Transverse colon (tissue), 4 donors: ENCODE data around the gene RPLP1. TPM values are rescaled to one million over a fixed set of nuclear protein-coding genes. Genes with fewer than 3 reads are reported as not detected.
"Not testable (repeated sequence)": the region's sequence is repeated elsewhere in the genome, so short reads cannot be mapped to it uniquely, and the experiment has no call there.

ENCODE experiments used
- DNase-seq: peaks from one replicate; pipeline ENCODE4 v3.0.0-alpha.2; 2019
- H3K27ac ChIP-seq, 4 donors: fragments of 200-600 bp; sonication (generic); 2 replicates each; pipeline ENCODE4 v1.5.1; 2016 to 2018; ENCODE audit warnings: inconsistent platforms in 4 of 4
- H3K27me3 ChIP-seq: fragments of 200-600 bp; sonication (generic); 2 replicates; pipeline ENCODE4 v1.5.1; 2017; ENCODE audit warnings: inconsistent platforms
- H3K36me3 ChIP-seq, 4 donors: fragments of 200-600 bp; sonication (generic); 2 replicates each; pipeline ENCODE4 v1.5.1; 2017 to 2019; ENCODE audit warnings: inconsistent platforms in 4 of 4
- H3K4me1 ChIP-seq, 4 donors: fragments of 200-600 bp; sonication (generic); 2 replicates each; pipeline ENCODE4 v1.5.1; 2017 to 2020; ENCODE audit warnings: inconsistent platforms in 4 of 4
- H3K4me3 ChIP-seq, 4 donors: fragments of 200-600 bp; sonication (generic); 1 replicate in 1 of 4; 2 replicates in 3 of 4; pipeline versions ENCODE4 v1.5.1 to v1.6.1; 2017 to 2019; ENCODE audit warnings: inconsistent platforms in 4 of 4
- H3K9me3 ChIP-seq, 2 donors: fragments of 200-600 bp; sonication (generic); 2 replicates each; pipeline ENCODE4 v1.5.1; 2017 to 2019; ENCODE audit warnings: inconsistent platforms in 2 of 2
- CTCF ChIP-seq, 5 experiments: fragments of 200-600 bp in 3 of 5; fragments of 450-650 bp in 2 of 5; sonication (generic) in 3 of 5; IDR thresholded peaks; 1 replicate in 2 of 5; 2 replicates in 3 of 5; pipeline ENCODE4 v1.5.1; 2016 to 2017; ENCODE audit warnings: antibody characterized with exemption in 5 of 5, inconsistent platforms in 3 of 5, mild to moderate bottlenecking in 2 of 5, moderate library complexity in 1 of 5
- EP300 ChIP-seq: sonication (generic); formaldehyde crosslinking; IDR thresholded peaks from one replicate; pipeline ENCODE4 v1.6.1; 2017; ENCODE audit warnings: antibody characterized with exemption, low read depth
- POLR2A ChIP-seq: fragments of 450-650 bp; IDR thresholded peaks from one replicate; pipeline ENCODE4 v1.6.1; 2016; ENCODE audit warnings: antibody characterized with exemption, mild to moderate bottlenecking, moderate library complexity
- POLR2AphosphoS5 ChIP-seq, 3 donors: sonication (generic); formaldehyde crosslinking; IDR thresholded peaks; one replicate each; pipeline ENCODE4 v1.6.1; 2016; ENCODE audit warnings: antibody characterized with exemption in 3 of 3
- WGBS, 2 donors: methylation state at CpG; one replicate each; pipeline ENCODE4 v1.1.5; 2018; ENCODE audit warnings: low coverage in 1 of 2; 5-methylcytosine and 5-hydroxymethylcytosine counted together
- in situ Hi-C, 4 donors: fragments of 200-750 bp; cut with MboI; loops; one replicate each; pipeline versions ENCODE4 v1.15.0 to v1.15.1; 2017; ENCODE audit warnings: low sequenced_read_pairs in 3 of 4, low pct_ligation_motif_present in 1 of 4, low pct_unique_long_range_greater_than_20kb in 1 of 4
- intact Hi-C: fragments of 100-400 bp; cut with DNase I; formaldehyde crosslinking; loops from one replicate; pipeline ENCODE4 v1.15.1; 2023; ENCODE audit warnings: low total_unique reads
- total RNA-seq, 4 donors: library from RNA; depleted of rRNA; stranded (reverse); fragments of >200 nt; gene quantifications; one replicate each; pipeline ENCODE4 v1.1.0, GENCODE V29; 2016

RPLP1 gene
- total RNA-seq, 4 donors from 2014 or later = 279 to 742 (median 450) TPM

GRCh38 chr15:69439623-69440022 is 13.0 kb upstream of the RPLP1 start:
- Histone ChIP-seq H3K4me3 (no peak overlapping the region), H3K4me1 (no peaks in the 10 kb centered on the region), H3K27ac (no peak overlapping the region), H3K36me3 (peaks cover 0 to 5% (median 0%) of the 10 kb centered on the region in 4 donors), H3K27me3 (no peaks in the 10 kb centered on the region), H3K9me3 (no peaks in the 10 kb centered on the region)
- intact Hi-C loops = no loop called here
- WGBS, 2 donors = 84 to 91% methylated on average over 4 of the region's 4 CpGs
- DNase-seq = no peak
- in situ Hi-C loops = no loop called here
- no peak for TF ChIP-seq CTCF (IDR thresholded peaks at IDR 0.05)
- TF ChIP-seq POLR2A = no peak
- TF ChIP-seq EP300 = no peak
- TF ChIP-seq POLR2AphosphoS5 (IDR thresholded peaks at IDR 0.05) = no peak

GRCh38 chr15:69443032-69443611 is 9.5 kb upstream of the RPLP1 start:
- H3K27me3 ChIP-seq = no peaks in the 10 kb centered on the region
- H3K36me3 ChIP-seq = no peaks in the 10 kb centered on the region
- no peak overlapping the region for H3K27ac ChIP-seq
- intact Hi-C loops = no loop called here
- no peak overlapping the region for H3K4me3 ChIP-seq
- H3K4me1 ChIP-seq = no peaks in the 10 kb centered on the region
- no peaks in the 10 kb centered on the region for H3K9me3 ChIP-seq
- 40 to 74% methylated on average over 2 to 5 of the region's 5 CpGs for WGBS, 2 donors
- DNase-seq = no peak
- TF ChIP-seq POLR2AphosphoS5 (IDR thresholded peaks at IDR 0.05) = no peak
- TF ChIP-seq EP300 = no peak
- TF ChIP-seq CTCF (IDR thresholded peaks at IDR 0.05) = no peak
- no peak for TF ChIP-seq POLR2A
- in situ Hi-C loops = no loop called here

- no peaks in the 10 kb centered on the region for H3K36me3 ChIP-seq
- no peaks in the 10 kb centered on the region for H3K9me3 ChIP-seq
- no peak overlapping the region for H3K27ac ChIP-seq
- H3K4me3 ChIP-seq = no peak overlapping the region
- in situ Hi-C loops (no loop called here), intact Hi-C loops (no loop called here)
- WGBS, 2 donors = 95 to 97% methylated on average over 7 of the region's 7 CpGs
- DNase-seq = no peak
- no peaks in the 10 kb centered on the region for H3K27me3 ChIP-seq
- no peaks in the 10 kb centered on the region for H3K4me1 ChIP-seq
- TF ChIP-seq EP300 (no peak), CTCF (IDR thresholded peaks at IDR 0.05) (no peak), POLR2AphosphoS5 (IDR thresholded peaks at IDR 0.05) (no peak), POLR2A (no peak)
These were observed 7.9 kb upstream of the RPLP1 start for GRCh38 chr15:69444686-69445085.

- 60 to 65% methylated on average over 1 to 2 of the region's 2 CpGs for WGBS, 2 donors
- Histone ChIP-seq H3K27ac (no peak overlapping the region), H3K9me3 (no peaks in the 10 kb centered on the region), H3K27me3 (no peaks in the 10 kb centered on the region), H3K4me1 (peaks cover 0 to 6% (median 1%) of the 10 kb centered on the region in 4 donors), H3K36me3 (no peaks in the 10 kb centered on the region), H3K4me3 (no peak overlapping the region)
- no peak for TF ChIP-seq EP300
- TF ChIP-seq CTCF (IDR thresholded peaks at IDR 0.05) = no peak
- no peak for TF ChIP-seq POLR2A
- TF ChIP-seq POLR2AphosphoS5 (IDR thresholded peaks at IDR 0.05) = no peak
- intact Hi-C loops (no loop called here), in situ Hi-C loops (no loop called here)
- no peak for DNase-seq
These were observed 5.7 kb upstream of the RPLP1 start for GRCh38 chr15:69446953-69447352.

- H3K36me3 ChIP-seq, intact Hi-C loops, DNase-seq, H3K4me3 ChIP-seq, H3K9me3 ChIP-seq, H3K27me3 ChIP-seq, in situ Hi-C loops, H3K27ac ChIP-seq: not testable (repeated sequence)
- peaks cover 9 to 27% (median 19%) of the 10 kb centered on the region in 4 donors for H3K4me1 ChIP-seq
- 60 to 91% methylated on average over 1 to 4 of the region's 4 CpGs for WGBS, 2 donors
These were observed 2.4 kb upstream of the RPLP1 start for GRCh38 chr15:69450221-69450620.
